Tongue (tissue), 2 donors: ENCODE measurements around the gene RHBDL3. TPM values are rescaled to one million over a fixed set of nuclear protein-coding genes. Genes with fewer than 3 reads are reported as not detected.
"Not testable (repeated sequence)": the region's sequence is repeated elsewhere in the genome, so short reads cannot be mapped to it uniquely, and the experiment has no call there.

Experiments used
- DNase-seq: peaks from one replicate; pipeline ENCODE4 v3.0.0-alpha.2; 2015
- total RNA-seq: library from RNA; depleted of rRNA; stranded (reverse); fragments of >200 nt; gene quantifications from one replicate; pipeline ENCODE4 v1.2.3, GENCODE V29; 2014

Gene RHBDL3
- 1.6 TPM for total RNA-seq

- peak; percentile 34 for DNase-seq
Measured at GRCh38 chr17:32265192-32265923, at the start of gene RHBDL3. TSS of gene RHBDL3 (plus strand) at chr17:32265832. CDS start at chr17:32266190, 358 bp downstream.

DNA sequence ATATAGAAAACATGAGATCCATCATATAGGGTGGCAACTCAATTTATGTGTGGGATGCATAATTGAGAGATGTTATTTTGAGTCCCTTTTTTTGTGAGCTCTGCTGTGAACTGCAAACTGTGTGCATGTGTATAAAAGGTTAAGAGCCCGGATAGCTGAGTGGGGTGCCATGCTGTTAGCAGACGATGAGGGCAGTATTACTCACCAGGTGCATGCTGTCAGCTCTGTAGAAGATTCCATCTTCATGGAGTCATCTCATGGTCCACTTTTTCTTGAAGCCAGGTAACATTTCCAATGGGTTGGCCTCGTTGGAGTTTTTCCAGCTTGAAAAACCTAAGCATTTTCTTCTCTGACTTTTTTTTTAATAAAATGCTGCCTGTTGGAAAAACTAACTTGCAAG lies 43.0 kb upstream of the RHBDL3 start:
- DNase-seq, result no peak

GRCh38 chr17:32223703-32224102 lies 41.9 kb upstream of the RHBDL3 start:
- no peak for DNase-seq

DNA sequence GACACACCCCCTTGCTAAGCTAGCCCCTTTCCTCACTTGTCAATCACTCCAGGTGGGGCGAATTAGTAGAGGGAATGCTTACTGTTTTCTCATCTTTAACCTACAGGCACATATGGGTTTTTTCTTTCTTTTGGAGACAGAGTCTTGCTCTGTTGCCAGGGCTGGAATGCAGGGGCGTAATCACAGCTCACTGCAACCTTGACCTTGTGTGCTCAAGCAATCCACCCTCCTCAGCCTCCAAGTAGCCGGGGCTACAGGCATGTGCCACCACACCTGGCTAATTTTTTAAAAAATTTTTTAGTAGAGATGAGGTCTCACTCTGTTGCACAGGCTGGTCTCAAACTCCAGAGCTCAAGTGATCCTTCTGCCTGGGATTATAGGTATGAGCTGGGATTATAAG lies 38.7 kb upstream of the RHBDL3 start:
- DNase-seq, result no peak

DNA sequence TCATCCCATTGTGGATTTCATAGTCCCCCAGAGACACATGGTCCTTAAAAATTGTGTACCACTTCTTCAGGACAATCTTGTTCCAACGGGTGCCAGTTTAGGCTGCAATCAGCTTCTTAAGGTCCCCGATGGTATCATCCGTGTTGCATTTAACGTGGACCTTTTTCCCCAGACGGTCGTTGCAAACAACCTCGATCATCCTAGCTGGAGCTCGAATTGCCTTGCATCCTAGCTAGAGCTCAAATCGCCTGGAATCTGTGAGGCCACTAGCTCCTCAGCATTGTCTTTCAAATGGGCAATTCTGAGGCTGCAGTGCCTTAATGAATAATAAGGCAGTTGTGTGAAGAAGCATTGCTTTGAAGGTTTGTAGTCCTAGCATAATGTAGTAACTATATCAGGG lies 37.7 kb upstream of the RHBDL3 start:
- DNase-seq, result no peak

DNA sequence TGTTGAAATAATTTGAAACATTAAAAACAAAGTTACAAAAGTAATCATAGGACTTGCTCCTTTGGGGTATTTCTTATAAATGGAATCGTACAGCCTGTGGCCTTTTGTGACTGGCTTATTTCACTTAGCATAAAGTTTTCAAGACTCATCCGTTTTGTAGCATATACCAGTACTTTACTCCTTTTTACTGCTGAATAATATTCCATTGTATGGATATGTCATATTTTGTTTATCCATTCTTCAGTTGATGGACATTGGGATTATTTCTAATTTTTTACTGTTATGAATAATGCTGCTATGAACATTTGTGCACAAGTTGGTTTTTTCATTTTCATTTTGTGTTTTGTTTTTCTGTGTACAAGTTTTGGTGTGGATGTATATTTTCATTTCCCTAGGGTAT lies 30.0 kb upstream of the RHBDL3 start:
- DNase-seq, result no peak

GRCh38 chr17:32239456-32239855 lies 26.2 kb upstream of the RHBDL3 start:
- DNase-seq, result no peak

- DNase-seq, result peak; percentile 22
Measured at GRCh38 chr17:32240750-32241149, 24.9 kb upstream of the RHBDL3 start.

- DNase-seq, result no peak
Measured at GRCh38 chr17:32241640-32242039, 24.0 kb upstream of the RHBDL3 start.

DNA sequence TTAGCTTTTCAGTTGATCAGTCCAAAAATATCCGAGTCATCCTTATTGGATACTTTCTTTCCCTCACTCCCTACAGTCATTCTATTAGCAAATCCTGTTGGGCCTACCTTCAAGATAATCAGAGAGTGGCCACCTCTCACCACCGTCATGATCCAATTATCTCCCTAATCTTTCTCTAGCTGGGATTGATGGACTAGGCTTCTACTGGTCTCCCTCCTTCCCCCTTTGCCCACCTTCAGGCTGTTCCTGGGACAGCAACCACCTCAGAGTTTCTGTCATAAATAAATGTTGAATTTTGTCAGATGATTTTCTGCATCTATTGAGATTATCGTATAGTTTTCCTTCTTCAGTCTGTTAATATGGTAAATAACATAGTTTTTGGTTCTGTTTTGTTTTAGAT lies 16.2 kb upstream of the RHBDL3 start:
- DNase-seq, result no peak

- peak; percentile 86 for DNase-seq
Measured at GRCh38 chr17:32253117-32253611, 12.5 kb upstream of the RHBDL3 start.

- no peak for DNase-seq
Measured at GRCh38 chr17:32256012-32256700, 9.5 kb upstream of the RHBDL3 start.

DNA sequence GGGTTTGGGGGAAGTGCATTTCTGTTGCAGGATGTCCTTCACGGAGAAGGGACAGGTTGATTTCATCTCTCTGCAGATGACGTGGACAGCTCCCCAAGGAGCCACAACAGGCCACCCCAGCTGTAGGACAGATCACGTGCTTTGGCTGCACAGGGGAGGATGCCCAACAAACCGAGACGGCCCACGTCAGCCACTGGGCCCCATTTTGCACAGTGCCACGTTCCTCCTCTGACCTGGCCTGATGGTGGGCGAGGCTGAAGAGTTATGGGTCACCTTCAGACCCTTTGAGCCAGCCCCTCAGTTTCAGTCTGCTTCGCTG lies 9.0 kb upstream of the RHBDL3 start:
- DNase-seq, result no peak

DNA sequence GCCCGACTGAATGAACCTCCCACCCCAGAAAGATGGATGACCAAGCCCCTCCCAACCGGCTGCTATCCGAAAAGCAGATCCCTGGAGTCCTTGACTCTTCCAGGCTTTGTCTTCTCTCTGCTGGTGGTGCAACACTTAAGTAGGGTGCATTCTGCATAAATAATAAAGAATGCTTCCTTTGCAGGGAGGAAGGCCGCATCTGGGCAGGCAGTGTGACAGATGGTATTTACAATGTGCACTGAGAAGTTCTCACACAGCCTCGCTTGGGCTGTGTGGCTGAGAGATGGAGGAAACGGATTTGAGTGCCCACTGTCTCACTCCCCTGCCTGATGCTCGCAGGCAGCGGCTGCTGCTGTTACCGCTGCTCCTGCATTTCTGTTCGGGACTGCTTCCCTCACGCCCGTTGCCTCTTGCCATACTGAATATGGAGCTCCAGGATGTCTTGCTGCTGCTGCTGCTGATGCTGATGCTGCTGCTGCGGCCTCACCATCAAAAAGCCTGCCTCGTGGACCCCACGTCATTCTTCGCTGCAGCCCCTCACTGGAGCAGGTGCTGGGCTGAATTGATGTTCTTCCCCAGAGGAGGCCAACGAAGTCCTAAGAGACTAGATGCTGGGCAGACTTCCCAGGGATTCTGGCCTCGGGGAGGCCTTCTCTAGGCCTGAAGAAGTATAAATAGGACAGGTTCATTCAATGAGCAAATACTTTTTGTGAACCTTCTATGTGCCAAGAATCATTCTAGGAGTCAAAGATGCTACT lies 7.1 kb upstream of the RHBDL3 start:
- DNase-seq, result no peak

- no peak for DNase-seq
Measured at GRCh38 chr17:32259586-32259985, 6.0 kb upstream of the RHBDL3 start.

- peak; percentile 54 for DNase-seq
Measured at GRCh38 chr17:32261417-32261736, 4.3 kb upstream of the RHBDL3 start.

DNA sequence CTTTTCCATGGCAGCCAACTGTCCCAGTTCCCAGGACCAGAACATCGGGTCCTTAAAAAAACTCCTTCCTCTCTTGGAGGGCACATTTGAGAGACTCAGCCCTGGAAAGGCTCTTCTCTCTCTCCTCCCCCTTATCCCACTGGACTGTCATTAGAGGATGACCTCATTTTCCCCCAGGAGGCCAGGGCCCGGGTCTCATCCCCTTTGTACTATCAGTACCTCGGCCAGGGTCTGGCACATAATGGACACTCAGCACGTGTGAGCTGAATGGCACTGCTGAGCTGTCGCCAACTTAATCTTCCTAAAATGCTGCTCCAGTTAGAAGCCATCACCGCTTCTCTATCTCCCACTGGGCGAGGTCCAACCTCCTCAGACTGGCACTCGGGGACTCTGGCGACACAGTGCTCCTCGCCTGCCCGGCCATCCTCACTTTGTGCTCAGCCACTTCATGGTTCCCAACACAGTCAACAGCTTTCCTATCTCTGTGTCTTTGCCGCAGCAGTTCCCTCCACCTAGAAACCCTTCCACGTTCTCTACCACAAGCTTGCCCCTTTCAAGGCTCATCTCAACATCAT lies 3.6 kb upstream of the RHBDL3 start:
- DNase-seq, result no peak

GRCh38 chr17:32263515-32263914 lies 2.1 kb upstream of the RHBDL3 start:
- DNase-seq, result not testable (repeated sequence)

DNA sequence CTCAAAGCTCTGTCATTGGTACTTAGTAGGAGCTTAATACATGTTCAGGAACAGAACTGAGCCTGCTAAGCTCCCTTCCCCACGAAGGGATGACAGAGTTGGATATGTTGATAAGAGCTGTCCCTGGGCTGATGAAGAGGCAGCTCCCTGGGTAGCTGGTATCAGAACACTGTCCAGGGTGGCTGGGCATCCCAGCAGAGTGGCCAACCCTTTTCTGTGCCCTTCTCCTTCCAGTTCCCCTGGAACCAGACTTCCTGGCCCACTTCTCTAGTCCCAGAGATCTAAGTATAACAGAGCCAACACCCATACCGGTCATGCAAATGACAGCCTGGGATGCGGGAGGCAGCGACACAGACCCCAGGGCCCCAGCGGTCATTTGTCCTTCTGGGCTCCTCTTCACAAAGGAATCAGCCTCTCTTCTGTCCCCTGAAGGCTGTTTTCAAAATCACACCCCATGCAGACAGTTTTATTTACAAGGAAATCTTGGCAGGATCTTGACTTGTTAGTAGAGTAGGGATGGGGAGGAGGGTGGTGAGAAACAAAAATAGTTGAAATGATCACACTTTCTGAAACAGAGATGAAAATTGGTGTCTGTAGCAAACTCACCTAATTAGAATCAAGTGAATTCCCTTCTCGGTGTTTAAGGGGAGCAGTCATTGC lies 1.4 kb upstream of the RHBDL3 start:
- DNase-seq, result no peak

- no peak for DNase-seq
Measured at GRCh38 chr17:32264823-32265191, 825 bp upstream of the RHBDL3 start.

- DNase-seq, result no peak
Measured at GRCh38 chr17:32266051-32266388, 388 bp downstream of the RHBDL3 start.
